Embryonic facial prominence (tissue), 1 donor: ENCODE data around the gene GYPC.
"Not testable (repeated sequence)": the region's sequence is repeated elsewhere in the genome, so short reads cannot be mapped to it uniquely, and the experiment has no call there.

Source experiments
- DNase-seq: peaks from one replicate; pipeline ENCODE4 v3.0.0-alpha.2; 2016; ENCODE audit errors: extremely low spot score

GYPC gene

GRCh38 chr2:126668254-126668653 lies 12.3 kb downstream of the GYPC start:
- no peak for DNase-seq

GRCh38 chr2:126669772-126670171 lies 13.8 kb downstream of the GYPC start:
- no peak for DNase-seq

GRCh38 chr2:126671488-126671887 lies 15.5 kb downstream of the GYPC start:
- no peak for DNase-seq

- no peak for DNase-seq
Measured at GRCh38 chr2:126672980-126673605, 17.1 kb downstream of the GYPC start.

DNA sequence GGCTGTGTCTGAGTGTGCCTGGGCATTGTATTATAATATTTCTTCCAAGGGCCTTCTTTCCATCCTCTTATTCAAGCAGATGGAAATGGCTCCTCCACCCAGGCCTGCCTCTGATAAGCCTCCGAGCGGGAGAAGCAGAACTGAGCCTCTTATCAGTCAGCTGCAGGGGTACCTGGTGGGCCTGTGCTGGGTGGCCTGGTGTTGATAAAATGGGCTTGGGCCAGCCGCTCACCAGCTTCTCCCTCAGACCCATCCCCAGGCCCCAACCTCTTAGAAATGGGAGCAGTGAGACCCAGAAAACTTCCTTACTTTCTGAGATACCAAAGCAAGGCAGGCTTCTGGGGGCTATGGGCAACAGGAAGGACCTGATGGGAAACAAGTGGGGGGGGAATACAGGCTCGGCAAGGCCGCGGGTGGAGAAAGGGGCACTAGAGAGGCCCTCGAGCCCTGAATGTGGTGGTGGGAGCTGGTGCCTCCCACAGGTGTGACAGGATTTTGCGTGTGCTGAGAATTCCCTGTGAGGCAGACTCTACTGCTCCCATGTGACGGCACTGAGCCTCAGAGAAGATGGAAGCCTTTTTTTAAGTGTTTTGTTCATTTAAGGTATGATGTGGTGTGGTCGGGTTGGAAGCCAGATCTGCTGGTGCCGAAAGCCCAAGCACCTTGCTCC lies 18.3 kb downstream of the GYPC start:
- DNase-seq, result no peak

DNA sequence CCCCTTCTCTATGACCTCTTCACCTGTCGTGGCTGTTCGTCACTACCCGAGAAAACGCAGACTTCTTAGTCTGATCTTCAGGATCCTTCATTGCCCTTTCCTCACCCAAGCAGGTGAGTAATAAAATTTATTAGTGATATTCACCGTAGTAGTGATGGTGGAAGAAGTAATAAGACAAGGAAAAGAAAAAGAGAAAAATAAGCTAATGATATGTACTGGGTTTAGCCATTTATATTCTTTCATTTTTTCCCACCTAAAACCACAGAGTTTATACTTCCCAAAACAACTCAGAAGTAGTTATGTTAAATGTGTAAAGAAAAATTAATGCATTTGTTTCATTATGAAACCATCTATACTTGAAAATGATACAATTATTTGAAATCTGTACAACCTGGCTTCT lies 19.7 kb downstream of the GYPC start:
- DNase-seq, result no peak

DNA sequence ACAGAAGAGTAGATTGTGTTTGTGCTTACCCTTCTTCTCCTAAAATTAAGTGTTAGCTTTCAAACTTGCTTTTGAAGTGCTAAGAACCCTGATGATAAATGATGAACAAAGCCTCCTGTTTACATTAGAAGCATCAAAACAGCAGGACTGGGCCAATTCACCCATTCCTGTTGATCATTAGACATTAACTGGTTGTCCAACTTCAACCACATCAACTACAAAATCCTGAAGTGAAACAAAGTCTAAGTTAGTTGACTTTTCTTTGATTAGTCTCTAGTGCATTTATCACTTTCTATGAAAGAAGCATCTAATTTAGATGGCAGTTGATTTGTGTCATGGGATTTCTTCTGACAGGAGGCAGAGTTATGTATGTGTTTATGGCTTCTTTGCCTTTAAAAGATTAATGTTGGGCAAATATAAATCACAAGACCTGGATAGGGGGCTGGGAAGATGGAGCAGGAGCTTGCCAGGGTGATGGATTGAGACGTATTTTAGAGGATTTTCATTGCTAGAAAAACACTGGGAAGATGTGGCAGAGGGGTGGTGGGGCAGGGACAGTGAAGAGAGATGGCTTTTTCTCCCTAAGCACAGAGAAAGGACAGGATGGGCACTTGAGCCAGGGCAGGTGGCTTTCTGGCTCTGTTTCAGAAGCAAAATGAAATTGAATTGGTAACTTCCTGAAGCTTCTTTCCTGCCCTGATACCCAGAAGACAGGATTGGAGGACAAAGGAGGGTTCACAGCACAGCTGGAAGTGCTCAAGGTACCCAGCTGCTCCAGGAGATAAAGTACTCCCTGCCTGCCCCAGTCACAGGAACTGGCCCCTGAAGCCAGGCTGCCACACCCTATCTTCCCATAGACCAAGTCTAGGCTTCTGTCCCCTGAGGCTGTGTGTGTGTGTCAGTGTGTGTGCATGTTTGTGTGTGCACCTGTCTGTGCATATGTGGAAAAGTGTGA lies 20.5 kb downstream of the GYPC start:
- no peak for DNase-seq

DNA sequence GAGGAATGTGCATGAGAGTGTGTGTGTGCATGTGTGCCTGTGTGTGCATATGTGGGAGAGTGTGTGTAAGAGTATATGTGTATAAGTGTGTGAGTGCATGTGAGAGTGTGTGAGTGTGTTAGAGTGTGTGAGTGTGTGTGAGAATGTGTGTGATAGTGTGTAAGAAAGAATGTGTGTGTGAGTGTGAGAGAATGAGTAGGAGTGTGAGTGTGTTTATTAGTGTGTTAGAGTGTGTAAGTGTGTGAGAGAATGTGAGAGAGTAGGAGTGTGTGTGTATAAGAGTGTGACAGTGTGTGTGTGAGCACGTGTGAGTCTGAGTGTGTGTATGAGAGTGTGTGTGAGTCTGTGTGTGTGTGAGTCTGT lies 21.2 kb downstream of the GYPC start:
- DNase-seq, result no peak

DNA sequence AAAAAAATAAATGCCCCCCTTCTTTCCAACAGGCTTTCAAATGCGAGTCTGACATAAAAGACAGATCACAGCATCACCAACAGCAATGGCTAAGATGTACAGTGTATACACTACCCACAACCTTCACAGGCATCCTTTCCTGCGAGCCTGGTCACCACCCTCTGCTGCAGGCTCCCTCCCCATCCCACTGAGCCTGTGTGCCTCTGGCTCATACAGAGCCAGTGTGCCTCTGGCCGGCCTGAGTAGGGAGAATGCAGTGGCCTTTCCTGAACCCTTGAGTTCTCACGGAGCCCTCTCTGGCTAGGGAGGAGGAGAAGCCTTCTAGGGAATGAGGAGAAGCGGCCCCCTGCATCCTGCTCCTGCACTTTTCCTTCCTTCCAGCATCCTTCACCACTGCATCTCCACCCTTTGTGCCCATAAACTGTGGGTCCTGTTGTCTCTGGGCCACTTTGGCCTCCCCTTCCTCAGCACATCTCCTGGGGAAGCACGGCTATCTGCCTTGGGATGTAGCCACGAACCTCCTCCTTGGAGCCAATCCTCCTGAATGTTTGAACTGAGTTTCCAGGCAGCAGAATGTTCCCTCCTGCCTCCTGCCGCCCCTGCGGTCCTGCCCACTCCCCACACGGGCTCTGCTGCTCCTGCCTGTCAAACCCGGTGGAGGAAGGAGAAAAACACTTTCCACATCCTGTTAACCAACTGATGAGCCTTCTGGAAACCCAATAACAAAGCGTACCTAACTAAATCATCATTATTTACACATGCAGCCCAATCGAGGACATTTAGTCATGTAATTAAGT lies 22.5 kb downstream of the GYPC start:
- DNase-seq, result no peak

DNA sequence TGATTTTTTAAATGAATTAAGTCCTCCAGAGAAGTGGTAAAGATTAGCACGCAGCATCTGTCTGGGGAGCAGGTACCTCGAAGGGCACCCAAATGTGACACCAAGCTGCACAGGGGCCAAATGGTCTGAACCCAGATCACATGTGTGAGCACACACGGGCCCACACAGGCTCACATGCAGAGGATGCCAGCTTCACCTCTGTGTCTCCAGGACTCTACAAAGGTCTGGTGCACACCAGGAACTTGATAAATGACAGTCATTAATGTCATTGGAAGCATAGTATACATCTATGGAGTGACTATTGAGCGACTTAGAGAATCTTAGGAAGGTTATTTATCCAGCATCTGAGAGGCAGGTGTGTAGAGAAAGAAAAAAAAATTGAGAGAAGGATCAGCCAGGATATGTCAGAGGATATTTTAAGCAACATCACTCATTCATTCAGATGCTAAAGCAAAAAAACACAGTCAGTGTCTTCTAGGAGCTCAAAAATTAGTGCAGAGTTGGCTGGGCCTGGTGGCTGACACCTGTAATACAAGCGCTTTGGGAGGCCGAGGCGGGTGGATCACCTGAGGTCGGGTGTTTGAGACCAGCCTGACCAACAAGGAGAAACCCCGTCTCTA lies 23.2 kb downstream of the GYPC start:
- no peak for DNase-seq

GRCh38 chr2:126681505-126681904 lies 25.5 kb downstream of the GYPC start:
- DNase-seq, result no peak

DNA sequence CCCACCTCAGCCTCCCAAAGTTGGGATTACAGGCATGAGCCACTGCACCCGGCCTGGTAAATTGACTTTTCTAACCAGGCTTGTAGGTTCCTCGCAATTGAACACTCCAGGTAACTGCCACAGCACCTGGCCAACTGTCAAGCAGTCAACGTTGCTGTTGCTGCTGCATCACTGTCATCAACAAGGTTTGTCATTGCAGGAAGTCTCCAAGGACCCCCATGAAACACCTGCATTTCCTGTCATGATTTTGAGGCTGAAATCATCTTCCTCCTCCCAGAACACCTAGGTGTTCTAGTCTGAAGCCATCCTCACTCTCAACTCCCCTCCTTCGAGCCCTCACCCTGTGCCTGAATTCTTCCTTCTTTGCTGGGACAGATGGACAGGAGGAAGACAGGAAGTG lies 29.7 kb downstream of the GYPC start:
- DNase-seq, result no peak

DNA sequence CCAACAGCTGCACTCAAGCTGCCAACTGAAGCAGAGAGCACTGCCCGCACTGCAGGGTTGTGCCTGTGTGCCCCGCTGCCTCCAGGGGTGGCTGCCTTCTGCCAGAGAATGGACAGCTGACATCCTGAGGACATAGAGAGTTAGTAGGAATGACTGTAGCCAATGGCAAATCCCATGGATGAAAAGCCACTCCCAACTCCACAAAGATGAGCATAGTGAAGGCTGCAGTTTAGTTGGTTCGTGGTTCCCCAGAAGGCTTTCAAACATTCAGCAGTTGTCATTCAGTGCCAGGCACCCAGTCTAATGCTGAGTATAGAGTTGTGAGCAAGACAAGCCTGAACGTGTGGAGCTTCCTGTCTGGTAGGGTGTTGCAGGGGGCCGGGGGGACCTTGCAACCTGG lies 30.3 kb downstream of the GYPC start:
- no peak for DNase-seq

GRCh38 chr2:126686841-126687485 lies 31.0 kb downstream of the GYPC start:
- no peak for DNase-seq

- no peak for DNase-seq
Measured at GRCh38 chr2:126687503-126687902, 31.5 kb downstream of the GYPC start.

- not testable (repeated sequence) for DNase-seq
Measured at GRCh38 chr2:126688594-126688993, 32.6 kb downstream of the GYPC start.

- not testable (repeated sequence) for DNase-seq
Measured at GRCh38 chr2:126692241-126692640, 36.3 kb downstream of the GYPC start.

DNA sequence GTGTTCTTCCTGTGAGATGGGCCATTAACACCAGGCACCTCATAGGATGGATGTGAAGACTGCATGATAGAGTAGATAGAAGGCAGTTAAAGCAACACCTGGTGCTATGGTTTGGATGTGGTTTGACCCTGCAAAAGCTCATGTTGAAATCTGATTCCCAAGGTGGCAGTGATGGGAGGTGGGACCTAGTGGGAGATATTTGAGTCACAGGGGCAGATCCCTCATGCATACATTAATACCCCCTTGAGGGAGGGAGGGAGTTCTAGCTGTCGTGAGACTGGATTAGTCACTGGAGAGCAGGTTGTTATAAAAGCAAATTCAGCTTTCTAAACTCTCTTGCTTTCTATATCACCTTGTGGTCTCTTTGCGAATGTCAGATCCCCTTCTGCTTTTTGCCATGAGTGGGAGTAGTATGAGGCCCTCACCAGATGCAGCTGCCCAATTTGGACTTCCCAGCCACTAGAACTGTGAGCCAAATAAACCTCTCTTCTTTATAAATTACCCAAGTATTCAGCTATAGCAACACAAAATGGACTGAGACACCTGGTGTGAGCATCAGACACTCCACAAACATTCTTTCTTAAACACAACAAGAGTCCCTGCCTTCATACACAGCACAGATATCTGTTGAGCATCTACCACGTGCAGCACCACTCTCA lies 37.1 kb downstream of the GYPC start:
- DNase-seq, result not testable (repeated sequence)

DNA sequence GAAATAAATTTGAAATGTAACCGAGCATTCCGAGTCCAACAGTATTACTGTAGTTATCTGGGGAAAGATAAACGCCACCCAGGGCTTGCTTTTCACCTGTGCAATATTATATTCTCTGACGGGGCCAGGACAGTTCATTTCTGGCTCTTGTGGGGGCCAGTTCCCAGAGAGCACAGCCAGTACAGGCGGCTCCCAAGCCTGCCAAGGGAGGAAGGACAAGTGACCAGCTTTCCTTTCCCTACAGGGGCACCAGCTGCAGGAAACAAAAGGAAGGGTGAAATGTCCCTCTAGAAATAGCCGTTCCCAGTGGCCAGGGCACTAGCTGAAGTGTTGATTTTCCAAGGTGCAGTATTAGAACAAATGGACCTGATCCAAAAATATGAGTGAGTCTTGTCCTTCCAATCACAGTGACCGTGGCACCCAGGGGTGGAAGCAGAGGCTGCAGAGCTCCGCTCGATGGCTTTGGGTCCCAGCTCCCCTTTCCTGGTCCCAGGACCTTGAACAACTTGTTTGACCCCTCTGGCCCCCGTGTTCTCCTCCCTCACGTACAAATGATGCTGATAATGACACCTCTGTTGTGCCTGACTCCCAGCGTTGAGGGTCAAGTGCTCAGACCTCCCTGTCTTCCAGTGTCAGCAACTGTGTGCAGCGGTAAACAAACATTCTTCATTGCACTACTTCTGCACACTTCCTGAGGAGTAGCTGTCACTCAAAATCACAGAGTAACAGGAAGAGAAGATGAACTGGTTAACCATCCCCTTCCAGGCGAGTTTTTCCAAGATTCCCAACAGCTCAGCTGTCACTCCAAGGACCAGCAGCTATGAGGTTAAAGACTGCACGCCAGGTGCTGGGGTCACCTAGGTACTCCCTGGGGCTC lies 40.9 kb downstream of the GYPC start:
- DNase-seq, result no peak
